K562 (cell line): ENCODE measurements around the gene TRAPPC8. TPM values are rescaled to one million over a fixed set of nuclear protein-coding genes. Genes with fewer than 3 reads are reported as not detected.

Source experiments
- C11orf30 ChIP-seq: fragments of 450-650 bp; IDR thresholded peaks from 2 replicates; pipeline ENCODE4 v1.6.1; 2016; ENCODE audit warnings: low read depth, mild to moderate bottlenecking
- CBX8 ChIP-seq: fragments of 200-600 bp; sonication (generic); IDR thresholded peaks from 2 replicates; pipeline ENCODE4 v1.6.1; 2012; ENCODE audit warnings: borderline replicate concordance, mixed run types, low read depth, mild to moderate bottlenecking, moderate library complexity, mixed read lengths, low read length, control low read depth, inconsistent platforms; ENCODE audit not compliant: poor library complexity, severe bottlenecking; ENCODE audit errors: extremely low read depth
- CREB1 ChIP-seq, 2 experiments: sonication (generic) in 1 of 2; formaldehyde crosslinking in 1 of 2; IDR thresholded peaks; 2 replicates each; pipeline versions ENCODE4 v1.6.1 to v1.8.0; 2012 to 2022; ENCODE audit warnings: inconsistent platforms in 1 of 2, mild to moderate bottlenecking in 1 of 2, missing genetic modification reagents in 1 of 2, moderate library complexity in 1 of 2
- DIDO1 ChIP-seq: fragments of 450-650 bp; IDR thresholded peaks from 2 replicates; pipeline ENCODE4 v1.6.1; 2016; ENCODE audit warnings: low read depth, missing biosample characterization, missing genetic modification characterization
- DMBX1 ChIP-seq: fragments of 250-450 bp; sonication (Bioruptor Pico); IDR thresholded peaks from 2 replicates; pipeline ENCODE4 v1.8.0; 2022; ENCODE audit warnings: inconsistent platforms, mild to moderate bottlenecking, moderate library complexity, borderline replicate concordance
- E2F3 ChIP-seq: fragments of 250-450 bp; sonication (Bioruptor Pico); IDR thresholded peaks from 2 replicates; pipeline ENCODE4 v1.4.0; 2020; ENCODE audit warnings: mild to moderate bottlenecking
- EHMT2 ChIP-seq: fragments of 450-650 bp; IDR thresholded peaks from 2 replicates; pipeline ENCODE4 v1.6.1; 2018; ENCODE audit warnings: antibody characterized with exemption
- ETV1 ChIP-seq: fragments of 450-650 bp; conservative IDR thresholded peaks from 2 replicates; pipeline ENCODE4 v1.6.1; 2016; ENCODE audit warnings: missing genetic modification characterization, control low read depth, low read depth, missing compliant biosample characterization
- GATAD2A ChIP-seq: fragments of 450-650 bp; IDR thresholded peaks from 2 replicates; pipeline ENCODE4 v1.6.1; 2017
- HDAC8 ChIP-seq: fragments of 450-650 bp; IDR thresholded peaks from 2 replicates; pipeline ENCODE4 v1.6.1; 2016; ENCODE audit warnings: mild to moderate bottlenecking, missing genetic modification characterization, moderate library complexity, missing compliant biosample characterization
- NR1H2 ChIP-seq: sonication (generic); formaldehyde crosslinking; IDR thresholded peaks from 2 replicates; pipeline ENCODE4 v1.4.0; 2020; ENCODE audit warnings: mild to moderate bottlenecking, missing genetic modification reagents
- PTTG1 ChIP-seq: fragments of 450-650 bp; IDR thresholded peaks from 2 replicates; pipeline ENCODE4 v1.6.1; 2016; ENCODE audit warnings: low read depth, mild to moderate bottlenecking, missing genetic modification characterization, missing compliant biosample characterization
- SIN3A ChIP-seq, 2 experiments: fragments of 150-350 bp in 1 of 2; IDR thresholded peaks; 2 replicates each; pipeline ENCODE4 v1.6.1; 2011 to 2016; ENCODE audit warnings: borderline replicate concordance in 2 of 2, low read depth in 2 of 2, low read length in 2 of 2, mild to moderate bottlenecking in 2 of 2, moderate library complexity in 2 of 2; ENCODE audit not compliant: control insufficient read depth in 1 of 2
- ZBTB34 ChIP-seq: fragments of 250-450 bp; sonication (Bioruptor Pico); IDR thresholded peaks from 2 replicates; pipeline ENCODE4 v1.8.0; 2021; ENCODE audit warnings: mild to moderate bottlenecking, moderate library complexity
- ZC3H8 ChIP-seq: fragments of 450-650 bp; IDR thresholded peaks from 2 replicates; pipeline ENCODE4 v1.6.1; 2017
- ZNF165 ChIP-seq: fragments of 250-450 bp; sonication (Bioruptor Pico); IDR thresholded peaks from 2 replicates; pipeline ENCODE4 v1.4.0; 2020; ENCODE audit warnings: borderline replicate concordance
- polyA plus RNA-seq, 8 experiments: library from polyadenylated mRNA; depleted of rRNA in 4 of 8; stranded (reverse) in 5 of 8; unstranded in 3 of 8; fragments of >200 nt; fragmentation: Nextera tagmentation in 2 of 8; fragmentation: Illumina TruSeq in 1 of 8; extraction: Ambion mirVana in 2 of 8; extraction: Trizol in 1 of 8; gene quantifications; 2 replicates each; pipeline versions ENCODE4 v1.2.1 to v1.2.3, GENCODE V29; 2011 to 2014; ENCODE audit warnings: inconsistent platforms in 1 of 8, missing spikeins in 1 of 8
- total RNA-seq, 7 experiments: library from RNA; depleted of rRNA in 6 of 7; stranded (reverse); fragments of >200 nt in 6 of 7; fragmentation: Illumina TruSeq in 2 of 7; extraction: Trizol in 2 of 7; gene quantifications; 2 replicates each; pipeline versions ENCODE4 v1.2.1 to v1.2.3, GENCODE V29; 2011 to 2021; ENCODE audit warnings: low replicate concordance in 1 of 7
- TF ChIP-seq, protein P1 (sequence below): fragments of 450-650 bp; IDR thresholded peaks from 2 replicates; pipeline ENCODE4 v1.6.1; 2016; ENCODE audit warnings: low read depth

The TRAPPC8 gene
- total and polyA plus RNA-seq, 9 of the 15 experiments (the other 6 are each of a cell fraction or from before 2014, with no cell fraction given) = 20.1 to 111 (median 35.6) TPM

- peak; percentile 10; the same call in 1 of the 2 replicates for TF ChIP-seq GATAD2A
- TF ChIP-seq CBX8 = no peak
- TF ChIP-seq DIDO1 = peak; percentile 46; the same call in 1 of the 2 replicates
- TF ChIP-seq CREB1 (IDR thresholded peaks at IDR 0.05) = peak; percentile 47
- TF ChIP-seq CREB1 (CRISPR knock-in tag; IDR thresholded peaks at IDR 0.05) = no peak; the same call in 1 of the 2 replicates
- no peak for TF ChIP-seq HDAC8
- TF ChIP-seq DMBX1 = peak; percentile 62; the same call in 1 of the 2 replicates
- TF ChIP-seq ZC3H8 = no peak
- TF ChIP-seq ETV1 (tag) = peak; percentile 91
- peak; percentile 51; the same call in 1 of the 2 replicates for TF ChIP-seq ZNF165 (CRISPR knock-in tag)
- TF ChIP-seq SIN3A (IDR thresholded peaks at IDR 0.05; ENCODE audit: borderline replicate concordance in 2 of 2, control insufficient read depth in 1 of 2, low read depth in 2 of 2, low read length in 2 of 2) = peak; percentile 6 to 46; a peak in 1 of 4 replicates
- TF ChIP-seq C11orf30 = peak; percentile 94
- TF ChIP-seq, protein P1, sequence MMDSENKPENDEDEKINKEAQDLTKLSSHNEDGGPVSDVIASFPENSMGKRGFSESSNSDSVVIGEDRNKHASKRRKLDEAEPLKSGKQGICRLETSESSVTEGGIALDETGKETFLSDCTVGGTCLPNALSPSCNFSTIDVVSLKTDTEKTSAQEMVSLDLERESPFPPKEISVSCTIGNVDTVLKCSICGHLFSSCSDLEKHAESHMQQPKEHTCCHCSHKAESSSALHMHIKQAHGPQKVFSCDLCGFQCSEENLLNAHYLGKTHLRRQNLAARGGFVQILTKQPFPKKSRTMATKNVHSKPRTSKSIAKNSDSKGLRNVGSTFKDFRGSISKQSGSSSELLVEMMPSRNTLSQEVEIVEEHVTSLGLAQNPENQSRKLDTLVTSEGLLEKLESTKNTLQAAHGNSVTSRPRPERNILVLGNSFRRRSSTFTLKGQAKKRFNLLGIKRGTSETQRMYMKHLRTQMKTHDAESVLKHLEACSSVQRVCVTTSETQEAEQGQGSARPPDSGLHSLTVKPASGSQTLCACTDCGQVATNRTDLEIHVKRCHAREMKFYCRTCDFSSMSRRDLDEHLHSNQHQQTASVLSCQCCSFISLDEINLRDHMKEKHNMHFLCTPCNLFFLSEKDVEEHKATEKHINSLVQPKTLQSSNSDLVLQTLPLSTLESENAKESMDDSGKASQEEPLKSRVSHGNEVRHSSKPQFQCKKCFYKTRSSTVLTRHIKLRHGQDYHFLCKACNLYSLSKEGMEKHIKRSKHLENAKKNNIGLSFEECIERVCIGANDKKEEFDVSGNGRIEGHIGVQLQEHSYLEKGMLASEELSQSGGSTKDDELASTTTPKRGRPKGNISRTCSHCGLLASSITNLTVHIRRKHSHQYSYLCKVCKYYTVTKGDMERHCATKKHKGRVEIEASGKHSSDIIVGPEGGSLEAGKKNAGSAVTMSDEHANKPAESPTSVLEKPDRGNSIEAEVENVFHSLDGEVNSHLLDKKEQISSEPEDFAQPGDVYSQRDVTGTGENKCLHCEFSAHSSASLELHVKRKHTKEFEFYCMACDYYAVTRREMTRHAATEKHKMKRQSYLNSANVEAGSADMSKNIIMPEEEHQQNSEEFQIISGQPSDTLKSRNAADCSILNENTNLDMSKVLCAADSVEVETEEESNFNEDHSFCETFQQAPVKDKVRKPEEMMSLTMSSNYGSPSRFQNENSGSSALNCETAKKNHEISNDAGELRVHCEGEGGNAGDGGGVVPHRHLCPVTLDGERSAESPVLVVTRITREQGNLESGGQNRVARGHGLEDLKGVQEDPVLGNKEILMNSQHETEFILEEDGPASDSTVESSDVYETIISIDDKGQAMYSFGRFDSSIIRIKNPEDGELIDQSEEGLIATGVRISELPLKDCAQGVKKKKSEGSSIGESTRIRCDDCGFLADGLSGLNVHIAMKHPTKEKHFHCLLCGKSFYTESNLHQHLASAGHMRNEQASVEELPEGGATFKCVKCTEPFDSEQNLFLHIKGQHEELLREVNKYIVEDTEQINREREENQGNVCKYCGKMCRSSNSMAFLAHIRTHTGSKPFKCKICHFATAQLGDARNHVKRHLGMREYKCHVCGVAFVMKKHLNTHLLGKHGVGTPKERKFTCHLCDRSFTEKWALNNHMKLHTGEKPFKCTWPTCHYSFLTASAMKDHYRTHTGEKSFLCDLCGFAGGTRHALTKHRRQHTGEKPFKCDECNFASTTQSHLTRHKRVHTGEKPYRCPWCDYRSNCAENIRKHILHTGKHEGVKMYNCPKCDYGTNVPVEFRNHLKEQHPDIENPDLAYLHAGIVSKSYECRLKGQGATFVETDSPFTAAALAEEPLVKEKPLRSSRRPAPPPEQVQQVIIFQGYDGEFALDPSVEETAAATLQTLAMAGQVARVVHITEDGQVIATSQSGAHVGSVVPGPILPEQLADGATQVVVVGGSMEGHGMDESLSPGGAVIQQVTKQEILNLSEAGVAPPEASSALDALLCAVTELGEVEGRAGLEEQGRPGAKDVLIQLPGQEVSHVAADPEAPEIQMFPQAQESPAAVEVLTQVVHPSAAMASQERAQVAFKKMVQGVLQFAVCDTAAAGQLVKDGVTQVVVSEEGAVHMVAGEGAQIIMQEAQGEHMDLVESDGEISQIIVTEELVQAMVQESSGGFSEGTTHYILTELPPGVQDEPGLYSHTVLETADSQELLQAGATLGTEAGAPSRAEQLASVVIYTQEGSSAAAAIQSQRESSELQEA = peak; percentile 93
- TF ChIP-seq PTTG1 = no peak
- TF ChIP-seq ZBTB34 (CRISPR knock-in tag) = no peak
- no peak for TF ChIP-seq NR1H2 (CRISPR knock-in tag)
- TF ChIP-seq E2F3 (CRISPR knock-in tag) = peak; percentile 59; the same call in 1 of the 2 replicates
- TF ChIP-seq EHMT2 = no peak
Observed at GRCh38 chr18:31942999-31943877, at the start of gene TRAPPC8 (continued).
